Suprapubic skin (tissue), 4 donors: ENCODE results near the gene LMOD3.

Experiments used
- CTCF ChIP-seq, 2 donors: fragments of 200-600 bp in 1 of 2; fragments of 450-650 bp in 1 of 2; sonication (generic) in 1 of 2; IDR thresholded peaks; one replicate each; pipeline ENCODE4 v1.5.1; 2016 to 2019; ENCODE audit warnings: antibody characterized with exemption in 2 of 2, mild to moderate bottlenecking in 1 of 2, moderate library complexity in 1 of 2
- EP300 ChIP-seq: sonication (generic); formaldehyde crosslinking; IDR thresholded peaks from one replicate; pipeline ENCODE4 v1.6.1; 2017; ENCODE audit warnings: antibody characterized with exemption
- POLR2A ChIP-seq, 2 donors: fragments of 450-650 bp; IDR thresholded peaks; one replicate each; pipeline ENCODE4 v1.6.1; 2017; ENCODE audit warnings: antibody characterized with exemption in 2 of 2, mild to moderate bottlenecking in 2 of 2, moderate library complexity in 2 of 2
- POLR2AphosphoS5 ChIP-seq, 3 donors: sonication (generic); formaldehyde crosslinking; IDR thresholded peaks; one replicate each; pipeline ENCODE4 v1.6.1; 2017; ENCODE audit warnings: antibody characterized with exemption in 3 of 3

- no peak for TF ChIP-seq CTCF (IDR thresholded peaks at IDR 0.05)
- no peak for TF ChIP-seq POLR2AphosphoS5 (IDR thresholded peaks at IDR 0.05)
- TF ChIP-seq POLR2A (IDR thresholded peaks at IDR 0.05) = no peak
- no peak for TF ChIP-seq EP300
These were observed 42.9 kb downstream of the LMOD3 start for GRCh38 chr3:69079269-69080159.
